Stimulated activated CD4-positive, alpha-beta T cell treated with anti-CD3 and anti-CD28 coated beads, Interleukin-4, amount 100 ng/mL, for 1 hour (primary cell): ENCODE results near the gene EHBP1L1.
A peak's percentile ranks its signal among the peaks of the same experiment; 100 is the strongest.

ENCODE experiments used
- DNase-seq: peaks from one replicate; pipeline ENCODE4 v3.0.0-alpha.2; 2020

The EHBP1L1 gene

GRCh38 chr11:65546217-65546958 lies 29.5 kb upstream of the EHBP1L1 start:
- DNase-seq: peak; percentile 99

- DNase-seq: no peak
Measured at GRCh38 chr11:65547446-65548125, 28.3 kb upstream of the EHBP1L1 start.

DNA sequence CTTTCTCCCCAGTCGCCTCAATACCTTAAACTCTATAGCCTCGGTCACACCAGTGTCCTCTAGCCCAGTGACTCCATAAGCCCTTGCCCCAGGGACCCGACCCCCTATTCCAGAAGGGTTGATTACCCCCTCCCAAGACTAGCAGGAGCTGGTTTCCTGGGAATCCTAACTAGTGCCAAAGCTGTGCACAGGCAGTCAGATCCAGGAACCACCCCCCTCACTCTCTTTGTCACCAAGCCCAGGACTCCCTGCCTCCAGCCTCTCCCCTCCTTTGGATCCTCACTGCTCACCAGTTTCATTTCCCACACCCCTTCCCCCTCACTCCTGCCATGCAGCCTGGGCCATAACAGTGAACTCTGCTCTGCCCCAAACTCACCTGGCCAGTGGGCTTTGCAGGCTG lies 27.5 kb upstream of the EHBP1L1 start:
- DNase-seq: no peak

- no peak for DNase-seq
Measured at GRCh38 chr11:65549096-65549495, 26.8 kb upstream of the EHBP1L1 start.

DNA sequence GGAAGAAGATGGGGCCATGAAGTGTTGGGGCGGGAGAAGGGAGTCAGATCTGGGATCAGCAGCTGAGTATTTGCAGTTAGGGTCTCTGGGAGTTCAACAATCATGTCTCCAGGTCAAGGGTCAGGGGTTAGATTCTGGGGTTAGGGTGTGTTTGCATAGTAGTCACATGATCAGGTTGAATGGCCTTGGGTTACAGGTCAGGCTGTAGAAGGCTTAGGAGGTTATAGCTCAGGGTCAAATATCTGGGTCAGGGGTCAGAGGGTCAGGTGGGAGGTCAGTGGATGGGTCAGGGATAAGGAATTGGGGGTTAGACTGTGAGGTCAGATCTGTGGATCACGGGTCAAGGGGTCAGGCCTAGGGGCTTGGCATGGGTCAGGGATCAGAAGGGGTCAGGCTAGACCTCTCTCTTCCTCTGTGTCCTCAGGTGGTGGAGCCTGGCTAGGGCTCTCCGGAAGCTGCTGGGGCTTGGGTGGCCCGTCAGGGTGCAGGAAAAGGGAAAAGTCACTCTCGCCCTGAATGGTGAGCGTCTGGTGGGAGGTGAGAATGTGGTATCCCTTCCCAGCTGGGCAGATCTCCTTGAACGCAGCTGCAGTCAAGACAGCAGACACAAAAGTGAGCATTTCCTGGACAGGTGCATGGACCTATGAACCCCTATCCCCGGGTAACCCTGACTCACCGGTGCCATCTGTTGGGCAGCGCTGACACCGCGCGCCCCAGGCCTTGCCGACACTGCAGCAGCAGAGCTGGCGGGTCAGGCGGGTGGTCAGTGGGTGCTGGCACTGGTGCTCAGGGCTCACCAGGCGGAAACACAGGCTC lies 24.1 kb upstream of the EHBP1L1 start:
- DNase-seq: peak; percentile 57

DNA sequence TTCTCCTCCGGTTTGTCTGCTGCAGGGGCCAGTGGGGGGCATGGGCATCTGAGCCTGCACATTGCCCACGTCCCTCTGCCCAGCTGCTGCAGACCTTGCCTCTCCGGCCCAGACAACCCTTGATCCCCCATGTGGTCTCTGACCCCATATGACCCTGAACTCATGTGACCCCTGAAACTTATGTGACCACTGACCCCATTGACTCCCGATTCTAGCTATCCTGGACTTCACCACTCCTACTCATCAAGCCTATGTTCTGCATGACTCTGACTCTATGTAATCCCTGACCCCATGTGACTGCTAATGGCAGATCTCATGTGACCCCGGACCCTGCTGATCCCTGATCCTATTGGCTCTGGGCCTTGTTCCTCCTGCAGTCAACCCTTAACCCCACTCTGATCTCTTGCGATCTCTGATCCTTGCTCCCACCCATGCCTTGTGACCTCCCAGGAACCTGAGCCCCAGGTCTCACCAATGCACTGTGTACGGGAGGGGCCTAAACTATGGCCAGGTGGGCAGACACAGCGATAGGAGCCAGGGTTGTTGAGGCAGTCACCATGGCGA lies 23.4 kb upstream of the EHBP1L1 start:
- DNase-seq: no peak

DNA sequence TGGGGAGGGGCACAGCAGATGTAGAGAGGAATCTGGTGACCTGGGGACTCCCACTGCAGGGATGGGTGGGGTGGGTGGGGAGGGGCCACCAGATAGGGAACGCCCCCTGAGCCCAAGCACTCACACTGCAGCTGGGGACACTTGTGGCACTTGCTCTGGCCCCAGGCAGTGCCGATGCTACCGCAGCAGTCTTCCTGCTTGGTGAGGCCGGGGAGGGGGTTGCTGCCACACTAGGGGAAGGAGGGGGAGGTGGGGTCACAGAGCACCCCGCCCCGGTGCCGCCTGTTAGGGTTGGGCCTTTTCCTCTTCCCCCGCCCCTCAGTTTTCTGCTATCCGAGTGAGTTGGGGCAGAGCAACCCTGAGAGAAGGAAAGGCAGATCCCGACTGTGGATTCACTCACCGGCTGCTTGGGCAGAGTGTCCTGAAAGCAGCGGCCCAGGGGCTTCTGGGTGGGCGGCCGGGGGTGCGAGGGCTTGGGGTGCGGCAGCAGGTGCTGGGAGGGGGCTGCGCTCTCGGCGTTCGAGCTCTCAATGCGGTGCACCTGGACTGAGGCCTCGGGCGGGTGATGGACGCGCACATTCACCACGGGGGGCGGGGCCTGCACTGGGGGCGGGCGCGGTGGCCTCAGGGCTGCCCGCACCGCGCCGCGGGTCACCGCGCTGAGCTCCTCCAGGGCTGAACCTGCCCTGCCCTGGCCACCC lies 22.4 kb upstream of the EHBP1L1 start:
- DNase-seq: peak; percentile 61

- no peak for DNase-seq
Measured at GRCh38 chr11:65554057-65554818, 21.6 kb upstream of the EHBP1L1 start.

DNA sequence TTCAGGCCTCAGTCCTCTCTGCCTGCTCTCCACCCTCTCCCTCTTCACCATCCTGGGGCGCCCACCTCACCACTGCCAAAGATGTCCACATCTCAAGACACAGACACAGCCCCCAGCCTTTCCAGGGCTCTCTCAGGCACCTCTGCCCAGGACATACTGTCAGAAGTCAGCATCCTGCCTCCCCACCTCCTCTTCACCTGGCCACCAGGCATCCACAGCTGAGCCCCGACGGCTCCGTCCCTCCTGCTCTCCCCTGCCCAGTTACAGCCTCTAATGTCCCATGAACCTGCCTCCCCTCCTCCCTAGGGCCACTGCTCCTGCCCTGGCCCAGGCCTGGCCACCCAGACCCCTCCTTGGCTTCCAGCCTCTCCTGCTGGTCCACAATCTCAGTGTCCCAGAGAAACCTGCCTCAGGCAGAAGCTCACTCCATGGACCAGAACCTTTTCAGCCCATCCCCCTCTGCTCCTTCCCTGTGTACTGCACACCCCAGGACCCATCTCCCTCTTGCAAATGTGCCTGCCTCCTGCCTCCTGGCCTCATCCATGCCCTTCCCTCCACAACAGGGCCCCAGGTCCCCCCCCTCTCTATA lies 20.9 kb upstream of the EHBP1L1 start:
- DNase-seq: no peak

GRCh38 chr11:65555693-65556231 lies 20.1 kb upstream of the EHBP1L1 start:
- no peak for DNase-seq

DNA sequence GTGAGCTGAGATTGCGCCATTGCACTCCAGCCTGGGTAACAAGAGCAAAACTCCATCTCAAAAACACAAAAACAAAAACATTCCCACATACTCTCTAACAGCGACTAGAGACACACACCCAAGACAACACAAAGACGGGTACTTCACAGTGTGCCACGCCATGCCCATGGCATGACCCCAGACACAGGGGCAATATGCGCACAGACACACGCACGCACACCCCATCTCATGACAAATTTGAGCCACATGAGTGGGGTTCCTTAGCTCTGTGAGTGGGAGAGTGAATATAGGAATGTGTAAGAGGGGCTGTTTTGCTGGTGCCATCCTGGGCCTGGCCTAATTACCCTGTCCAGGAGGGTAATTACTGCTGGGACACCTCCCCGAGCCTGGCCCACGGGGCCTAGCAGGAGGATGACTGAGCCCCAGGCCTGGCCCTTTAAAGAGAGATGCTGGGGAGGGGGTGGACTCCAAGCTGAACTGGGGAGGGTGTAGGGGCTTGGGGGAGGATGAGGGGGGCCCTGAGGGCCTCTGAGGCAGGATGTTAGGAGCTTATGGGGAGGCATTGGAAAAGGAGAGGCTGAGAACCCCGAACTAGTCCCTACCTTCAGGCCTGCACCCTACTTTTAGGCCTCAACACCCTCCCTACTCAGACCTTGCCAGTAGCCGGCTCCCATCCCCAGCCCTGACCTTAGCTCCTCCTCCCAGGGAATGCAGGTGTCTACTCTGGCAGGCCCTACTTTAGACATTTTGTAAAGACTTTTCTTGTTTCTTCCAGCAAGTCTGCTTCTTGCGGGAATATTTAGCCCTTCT lies 19.2 kb upstream of the EHBP1L1 start:
- DNase-seq: no peak

DNA sequence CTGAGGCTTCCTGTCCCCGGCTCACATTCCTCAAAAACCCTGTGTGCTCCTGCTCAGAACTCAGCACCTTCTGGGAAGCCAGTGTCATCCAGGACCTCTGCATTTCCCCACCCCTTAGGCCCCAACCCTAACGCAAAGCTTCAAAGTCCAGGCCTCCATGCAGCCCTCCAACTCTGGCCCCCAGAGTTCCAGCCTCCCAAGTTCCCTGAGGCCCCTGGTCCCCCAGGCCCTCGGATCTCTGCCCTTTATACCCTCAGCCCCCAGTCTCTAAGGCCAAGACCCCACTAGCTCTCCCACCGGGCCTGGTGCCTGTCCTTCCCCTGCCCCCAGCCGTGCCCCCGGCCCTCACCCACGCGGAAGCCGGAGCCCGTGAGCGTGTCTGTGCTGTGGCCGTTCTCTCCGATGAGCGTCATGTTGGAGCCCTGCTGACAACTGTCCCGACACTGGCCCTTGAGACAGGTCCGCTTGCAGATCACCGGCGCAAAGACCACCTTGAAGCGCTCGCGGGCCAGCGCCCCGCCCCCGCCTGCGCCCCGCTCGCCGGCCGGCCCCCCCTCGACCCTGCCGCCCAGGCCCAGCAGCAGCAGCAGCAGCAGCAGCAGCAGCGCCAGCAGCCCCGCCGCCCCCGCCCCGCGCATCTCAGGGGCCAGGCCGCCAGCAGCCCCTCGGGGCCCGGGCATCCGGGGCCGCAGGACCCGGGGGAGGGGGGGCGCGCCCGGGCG lies 18.4 kb upstream of the EHBP1L1 start:
- peak; percentile 48 for DNase-seq

DNA sequence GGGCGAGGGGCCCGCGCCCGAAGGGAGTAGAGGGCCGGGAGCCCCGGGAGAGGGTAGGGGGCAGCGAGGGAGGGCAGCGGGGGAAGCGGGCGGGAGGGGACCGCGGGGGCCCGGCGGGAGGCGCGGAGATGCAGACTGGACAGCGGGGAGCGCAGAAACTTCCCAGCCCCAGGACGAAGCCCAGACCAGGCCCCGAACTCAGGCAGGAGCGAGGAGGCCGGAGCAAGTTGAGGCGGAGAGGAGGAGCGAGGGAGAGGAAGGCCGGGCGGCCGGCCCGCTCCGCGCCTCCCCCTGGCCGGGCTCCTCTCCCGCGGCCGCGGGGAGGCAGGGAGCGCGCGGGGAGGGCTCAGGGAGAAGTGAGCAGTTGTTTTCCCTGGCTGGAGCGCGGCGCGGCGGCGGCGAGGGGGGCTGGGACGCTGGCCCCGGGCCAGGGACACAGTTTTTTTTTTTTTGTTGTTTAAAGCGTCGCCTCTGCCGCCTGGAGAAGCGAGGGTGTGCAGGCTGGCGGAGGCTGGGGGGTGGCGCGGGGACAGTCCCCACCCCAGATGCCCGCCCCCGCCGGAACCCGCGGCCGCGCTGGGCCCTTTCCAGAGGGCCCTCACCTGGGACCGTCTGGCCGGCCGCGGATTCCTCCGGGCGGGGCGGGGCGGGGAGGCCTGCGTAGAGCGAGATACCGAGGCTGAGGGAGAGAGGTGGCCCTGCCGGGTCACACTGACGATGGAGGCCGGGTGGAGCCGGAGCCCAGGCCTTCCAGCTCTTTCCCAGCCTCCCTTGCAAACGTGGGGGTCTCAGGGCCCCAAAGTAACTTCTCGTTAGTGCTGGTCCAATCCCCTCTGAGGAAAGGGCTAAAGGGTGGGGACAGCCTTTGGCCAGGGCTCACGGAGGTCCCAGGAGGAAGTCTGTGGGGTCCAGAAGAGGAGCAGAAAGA lies 17.6 kb upstream of the EHBP1L1 start, which contains the start of gene LTBP3:
Gene LTBP3 (minus strand): TSS at position 358 of the 928 bp plus-strand sequence. CDS start 400 bp downstream, outside the sequence.
- peak; percentile 44 for DNase-seq

GRCh38 chr11:65558930-65559509 lies 16.8 kb upstream of the EHBP1L1 start:
- no peak for DNase-seq

- DNase-seq: no peak
Measured at GRCh38 chr11:65559535-65559934, 16.3 kb upstream of the EHBP1L1 start.

DNA sequence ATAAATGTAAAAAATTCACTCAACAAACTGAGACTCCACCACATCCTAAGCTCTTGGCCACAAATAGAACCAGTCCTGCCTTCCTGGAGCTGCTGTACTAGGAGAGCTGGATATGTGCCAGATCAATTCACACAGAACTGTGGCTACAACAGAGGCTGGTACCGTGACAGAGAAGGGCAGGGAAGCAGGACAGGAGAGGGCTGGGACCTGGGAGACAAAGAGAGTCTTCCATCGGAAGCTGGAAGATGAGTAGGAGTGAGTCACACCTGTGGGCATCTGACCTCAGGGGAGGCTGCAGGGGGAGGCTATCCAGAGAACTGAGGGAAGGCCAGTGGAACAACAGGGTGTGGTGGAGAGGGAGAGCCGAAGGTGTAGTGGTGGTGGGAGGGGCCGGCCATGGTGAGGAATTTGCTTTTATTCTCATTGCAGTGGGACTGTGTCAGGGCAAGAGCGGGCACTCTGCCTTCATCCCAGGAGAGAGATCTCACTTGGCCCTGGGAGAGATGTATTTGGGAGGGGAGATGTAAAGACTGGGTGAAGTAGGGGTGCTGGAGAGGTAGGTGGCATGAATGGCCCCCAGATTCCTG lies 15.8 kb upstream of the EHBP1L1 start:
- DNase-seq: no peak
